Glomerular visceral epithelial cell (primary cell): ENCODE results near the gene NBEA.
A peak's percentile ranks its signal among the peaks of the same experiment; 100 is the strongest.
"Not testable (repeated sequence)": the region's sequence is repeated elsewhere in the genome, so short reads cannot be mapped to it uniquely, and the experiment has no call there.

Experiments
- DNase-seq: peaks from one replicate; pipeline ENCODE4 v3.0.0-alpha.2; 2016; ENCODE audit errors: extremely low spot score

NBEA gene

GRCh38 chr13:35092251-35092650 lies 150.2 kb downstream of the NBEA start:
- DNase-seq = no peak

GRCh38 chr13:35092751-35093150 lies 150.7 kb downstream of the NBEA start:
- DNase-seq = no peak

- no peak for DNase-seq
Measured at GRCh38 chr13:35093356-35093755, 151.3 kb downstream of the NBEA start.

- DNase-seq = not testable (repeated sequence)
Measured at GRCh38 chr13:35106771-35107170, 164.7 kb downstream of the NBEA start.

GRCh38 chr13:35107535-35107934 lies 165.5 kb downstream of the NBEA start:
- no peak for DNase-seq

DNA sequence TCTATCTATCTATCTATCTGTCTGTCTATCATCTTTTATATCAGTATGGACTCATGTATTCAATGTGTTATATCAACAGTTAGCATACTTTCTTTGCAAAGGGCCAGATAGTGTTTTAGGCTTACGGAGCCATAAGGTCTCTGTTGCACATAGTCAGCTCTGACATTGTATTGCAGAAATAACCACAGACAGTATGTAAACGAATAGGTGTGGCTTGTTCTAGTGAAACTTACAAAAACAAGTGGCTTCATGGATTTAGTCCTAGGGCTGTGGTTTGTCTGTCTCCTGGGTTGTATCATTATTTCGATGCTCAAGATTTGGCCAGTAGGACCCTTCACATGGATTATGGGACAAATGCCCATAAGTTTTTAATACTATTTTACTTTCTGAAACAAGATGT lies 171.5 kb downstream of the NBEA start:
- DNase-seq = not testable (repeated sequence)

DNA sequence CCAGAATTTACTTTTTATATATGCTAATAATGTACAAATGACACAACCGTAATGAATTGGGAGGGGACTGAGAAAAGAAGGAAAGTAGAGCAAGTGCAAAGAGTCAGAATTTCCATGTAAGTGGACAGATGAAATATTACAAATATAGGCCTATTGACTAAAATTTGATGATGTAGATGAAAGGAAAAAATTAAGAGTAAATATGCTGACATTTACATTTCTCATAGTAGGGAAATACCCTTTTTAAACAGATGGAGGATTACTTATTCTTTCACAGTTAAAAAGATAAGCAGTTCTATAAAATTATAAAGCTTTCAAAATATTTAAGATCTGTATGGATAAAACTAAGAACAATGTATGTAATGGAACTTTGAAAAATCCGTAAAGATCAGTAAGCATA lies 185.4 kb downstream of the NBEA start:
- no peak for DNase-seq

DNA sequence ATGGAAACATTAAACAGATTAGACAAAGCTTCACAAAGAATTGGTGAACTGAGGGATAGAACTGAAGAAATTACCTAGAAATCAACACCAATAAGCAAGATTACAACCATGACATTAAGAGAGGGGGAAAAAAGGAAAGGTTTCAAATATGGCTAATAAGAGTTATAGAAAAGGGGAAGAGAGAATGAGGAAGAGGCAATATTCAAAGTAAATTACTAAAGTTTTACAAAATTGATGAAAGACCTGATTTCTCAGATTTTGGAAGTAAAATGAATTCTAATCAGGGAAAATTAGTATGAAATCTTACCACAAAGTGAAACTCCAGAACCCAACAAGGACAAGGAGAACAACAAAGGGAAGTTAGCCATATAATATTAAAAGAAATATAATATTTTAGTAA lies 187.4 kb downstream of the NBEA start:
- DNase-seq = no peak

DNA sequence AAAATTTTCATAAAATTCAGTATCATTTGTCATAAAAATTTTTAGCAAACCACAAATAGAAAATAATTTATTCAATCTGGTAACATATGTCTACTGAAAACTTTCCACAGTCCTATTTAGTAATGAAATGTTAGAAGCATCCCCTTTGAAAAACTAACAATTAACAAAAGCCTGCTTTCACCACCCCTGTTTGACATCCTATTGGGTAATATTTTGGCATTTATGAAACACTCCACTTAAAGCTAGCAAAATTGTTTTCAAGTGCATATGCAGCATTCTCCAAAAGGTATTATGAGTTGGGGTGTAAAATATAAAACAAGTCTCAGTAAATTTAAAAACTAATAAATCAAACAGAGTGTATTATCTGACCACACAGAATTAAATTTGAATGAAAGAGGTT lies 189.4 kb downstream of the NBEA start:
- DNase-seq = no peak

- no peak for DNase-seq
Measured at GRCh38 chr13:35136585-35136984, 194.5 kb downstream of the NBEA start.

DNA sequence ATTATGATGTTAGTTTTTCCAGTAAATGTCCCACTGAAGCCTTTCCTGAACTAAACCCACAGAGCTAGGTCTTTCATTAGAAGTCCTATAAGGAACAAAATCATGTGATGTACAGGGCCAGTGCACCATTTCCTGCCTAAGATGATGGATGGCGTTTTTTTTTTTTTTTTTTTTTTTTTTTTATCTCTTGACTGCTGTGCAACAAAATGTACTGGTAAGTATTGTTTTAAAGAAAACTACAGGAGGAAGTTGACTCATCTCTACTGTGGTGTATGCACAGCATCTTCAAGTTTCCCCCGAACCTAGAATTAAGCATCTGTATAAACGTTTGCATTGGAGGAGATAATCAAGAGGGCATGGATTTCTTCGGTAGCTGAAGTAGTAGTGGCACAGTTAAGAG lies 197.5 kb downstream of the NBEA start:
- DNase-seq = no peak

DNA sequence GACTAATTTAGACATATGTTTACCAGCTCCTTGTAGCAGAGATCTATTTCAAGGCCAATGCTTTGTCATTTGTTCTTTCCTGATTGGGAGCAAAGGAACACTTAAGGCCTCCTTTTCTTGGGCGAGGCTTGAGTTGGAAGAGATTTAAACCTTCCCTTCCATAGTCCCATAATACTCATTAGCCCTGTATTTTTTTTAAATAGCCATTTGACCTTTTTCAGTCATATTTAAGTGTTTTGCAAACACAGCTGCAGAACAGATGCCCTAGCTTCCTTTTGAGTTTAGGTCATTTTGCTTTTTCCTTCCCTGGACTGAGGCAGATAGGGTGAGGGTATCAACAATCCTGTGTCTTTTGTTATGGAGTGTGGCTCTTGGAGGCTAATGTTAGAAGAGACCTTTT lies 198.3 kb downstream of the NBEA start:
- DNase-seq = no peak

DNA sequence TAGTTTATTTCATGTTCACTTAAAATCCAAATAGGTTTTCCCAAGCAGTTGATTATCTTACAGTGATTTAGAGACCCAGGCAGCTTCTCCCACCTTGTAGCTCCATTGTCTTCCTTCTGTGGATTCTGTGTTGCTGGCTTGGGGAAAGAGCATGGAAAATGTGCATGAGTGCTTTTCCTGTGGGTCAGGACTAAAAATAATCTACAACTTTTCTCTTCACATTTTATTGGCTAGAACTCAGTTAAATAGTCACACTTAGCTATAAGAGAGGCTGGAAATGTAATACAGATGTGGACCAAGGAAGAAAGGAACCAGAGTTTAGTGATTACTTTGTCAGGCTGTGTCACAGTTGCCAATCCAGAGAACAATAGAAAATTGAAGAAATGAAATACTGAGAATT lies 198.8 kb downstream of the NBEA start:
- DNase-seq = no peak

- no peak for DNase-seq
Measured at GRCh38 chr13:35143123-35143522, 201.1 kb downstream of the NBEA start.

DNA sequence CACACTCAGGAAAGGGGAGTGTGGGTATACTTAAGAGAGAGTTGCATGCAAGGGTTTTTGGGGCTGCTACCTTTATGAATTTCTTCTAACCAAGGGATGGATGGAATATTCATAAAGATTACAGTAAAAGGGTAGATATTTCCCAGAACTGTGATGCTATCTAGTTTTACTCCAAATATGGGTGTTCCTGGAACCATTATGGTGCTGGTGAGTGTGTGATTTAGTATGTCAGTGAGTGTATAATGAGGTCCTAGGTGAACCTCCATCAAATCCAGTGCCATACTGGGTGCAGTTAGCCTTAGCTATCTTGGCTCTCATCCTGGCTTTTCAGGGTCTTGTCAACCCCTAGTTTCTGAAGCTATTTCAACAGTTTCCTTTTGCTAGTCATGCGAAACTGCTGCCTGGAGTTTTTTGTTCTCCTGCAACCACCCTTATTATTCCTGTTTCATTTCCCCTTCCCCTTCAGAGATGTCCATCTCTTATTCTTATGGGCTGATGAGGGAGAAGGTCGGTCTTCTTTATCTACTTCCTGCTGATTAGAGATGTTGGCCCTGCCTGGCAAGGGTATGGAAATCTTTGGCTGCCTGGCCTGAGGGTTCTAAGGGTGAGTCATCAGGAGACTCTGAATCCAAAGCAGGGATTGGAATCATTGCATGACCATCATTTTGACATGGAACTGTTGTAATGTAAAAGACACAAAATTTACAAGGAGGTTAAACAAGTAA lies 202.3 kb downstream of the NBEA start:
- DNase-seq = no peak

GRCh38 chr13:35146686-35147085 lies 204.6 kb downstream of the NBEA start:
- DNase-seq = no peak

GRCh38 chr13:35157143-35157755 lies 215.2 kb downstream of the NBEA start:
- peak; percentile 60 for DNase-seq

GRCh38 chr13:35159041-35159440 lies 217.0 kb downstream of the NBEA start:
- no peak for DNase-seq

DNA sequence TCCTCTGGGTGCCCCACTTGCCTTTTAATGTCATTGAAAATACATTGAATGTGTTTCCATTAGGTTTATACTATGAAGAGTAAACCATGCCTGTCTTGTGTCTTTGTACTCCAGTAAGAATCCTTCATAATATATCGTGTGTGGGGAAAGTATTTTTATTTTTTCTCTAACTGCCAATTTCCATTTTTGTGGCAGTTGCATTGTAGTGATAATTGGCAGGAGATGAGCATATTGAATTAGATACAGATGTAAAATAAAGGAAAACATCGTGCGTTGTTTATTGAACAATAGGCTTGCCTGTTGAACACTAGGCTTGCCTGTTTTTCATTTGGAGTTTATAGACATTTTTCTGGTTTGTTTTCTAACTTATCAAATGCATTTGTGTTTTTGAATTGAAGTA lies 218.8 kb downstream of the NBEA start:
- no peak for DNase-seq

DNA sequence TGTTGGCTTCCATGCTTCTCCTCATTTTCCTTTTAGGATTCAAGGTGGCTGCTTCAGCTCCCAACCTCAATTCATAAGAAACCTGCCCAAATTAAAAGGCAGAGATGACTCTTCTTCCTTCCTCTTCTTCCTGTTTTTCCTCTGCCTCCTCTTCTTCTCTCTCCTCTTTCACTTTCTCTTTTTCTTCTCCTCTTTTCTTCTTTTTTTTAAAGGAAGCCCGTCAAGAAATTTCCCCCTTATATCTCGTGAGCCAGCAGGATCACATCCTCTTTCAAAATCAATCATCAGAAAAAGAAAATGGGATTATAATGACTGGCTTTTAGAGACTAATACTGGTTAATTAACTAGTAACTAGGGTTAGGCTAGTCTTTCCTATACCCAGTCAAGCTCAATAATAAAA lies 220.3 kb downstream of the NBEA start:
- DNase-seq = no peak

GRCh38 chr13:35163674-35164073 lies 221.6 kb downstream of the NBEA start:
- no peak for DNase-seq

DNA sequence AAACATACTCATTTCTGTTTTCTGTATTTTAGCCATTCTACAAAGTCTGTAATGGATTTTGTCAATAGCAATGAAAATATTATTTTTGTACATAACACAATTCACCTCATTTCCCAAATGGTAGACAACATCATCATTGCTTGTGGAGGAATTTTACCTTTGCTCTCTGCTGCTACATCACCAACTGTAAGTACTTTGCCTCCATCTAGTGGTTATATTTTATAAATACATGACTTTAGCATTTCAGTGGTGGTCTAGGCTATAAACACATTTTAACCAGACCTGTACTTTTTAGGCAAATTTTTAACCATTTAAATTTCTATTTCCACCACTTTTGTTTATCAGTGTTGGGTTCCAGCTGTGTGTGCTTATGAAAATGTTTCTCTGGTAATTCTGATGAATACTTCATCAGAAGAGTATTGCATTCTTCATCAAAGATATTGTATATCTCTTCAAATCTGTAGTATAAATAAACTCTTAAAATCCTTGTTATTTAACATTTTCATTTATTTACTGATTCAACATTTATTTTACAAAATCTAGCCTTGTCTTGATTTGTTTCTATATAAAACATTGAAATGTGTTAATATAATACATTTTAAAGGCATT lies 222.4 kb downstream of the NBEA start:
- peak; percentile 37 for DNase-seq

DNA sequence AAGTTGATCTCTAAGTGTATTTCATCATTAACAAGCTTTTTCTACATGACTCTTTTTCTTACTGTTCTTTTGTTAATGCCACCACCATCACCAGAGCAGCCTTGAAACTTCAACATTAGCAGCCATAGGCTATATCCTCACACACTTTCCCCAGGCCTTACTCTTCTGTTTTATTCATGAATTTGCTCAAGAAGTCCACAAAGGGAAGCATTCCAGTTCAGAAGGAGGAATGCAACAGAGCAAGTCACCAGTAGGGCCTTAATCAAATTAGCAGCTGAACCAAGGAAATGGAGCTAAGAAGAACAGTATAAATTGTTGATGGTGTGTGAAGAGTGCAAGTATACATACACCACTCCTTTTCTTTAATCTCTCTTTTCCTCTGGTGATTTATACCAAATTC lies 223.1 kb downstream of the NBEA start:
- DNase-seq = no peak
